ENCODE results near the gene SLC41A3.
"Not testable (repeated sequence)": the region's sequence is repeated elsewhere in the genome, so short reads cannot be mapped to it uniquely, and the experiment has no call there.

The SLC41A3 gene

DNA sequence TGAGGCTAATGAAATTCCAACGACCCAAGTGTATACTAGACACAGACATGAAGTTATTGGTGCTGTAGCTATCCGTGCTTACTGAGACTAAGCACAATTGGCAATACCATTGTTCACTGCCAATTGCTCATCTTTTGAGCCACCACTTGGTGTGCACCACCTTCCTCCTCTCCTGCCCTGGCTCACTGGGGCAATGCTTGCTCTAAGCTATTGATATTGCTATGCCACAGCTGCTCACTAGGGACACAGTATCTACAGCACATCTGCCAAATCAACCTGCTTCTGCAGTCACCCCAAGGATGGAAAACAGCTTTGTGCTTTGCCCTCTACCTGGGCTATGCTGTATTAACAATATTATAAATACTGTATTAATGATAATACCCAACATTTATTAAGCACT, 99.0 kb downstream of the SLC41A3 start:
- not testable (repeated sequence) for DNase-seq

GRCh38 chr3:125977104-125977503, 106.8 kb downstream of the SLC41A3 start:
- not testable (repeated sequence) for DNase-seq

DNA sequence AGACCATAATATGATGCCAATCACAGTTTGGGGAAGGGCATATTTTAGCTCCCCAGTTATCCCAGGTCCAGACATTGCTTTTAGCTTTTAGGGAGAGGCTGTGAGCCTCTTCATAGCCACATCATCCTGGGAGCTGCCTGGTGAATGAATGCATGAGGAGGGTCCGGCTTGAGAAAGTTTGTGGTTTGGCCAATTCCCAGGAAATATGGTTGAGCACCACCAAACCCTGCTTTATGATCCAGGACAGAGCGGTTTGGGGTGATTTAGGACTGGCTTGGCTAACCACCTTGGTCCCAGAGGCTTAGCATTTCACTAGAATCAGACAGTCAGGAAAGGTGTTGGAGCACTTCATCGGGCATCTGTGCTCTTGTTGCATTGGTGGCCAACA, 107.9 kb downstream of the SLC41A3 start:
- DNase-seq = not testable (repeated sequence)

GRCh38 chr3:125975245-125976002, 108.5 kb downstream of the SLC41A3 start:
- DNase-seq = not testable (repeated sequence)

GRCh38 chr3:125971997-125972944, 111.7 kb downstream of the SLC41A3 start:
- peak in 1 of 2 donors; percentile 25 for DNase-seq

GRCh38 chr3:125968701-125969592, 115.0 kb downstream of the SLC41A3 start, which contains the start of gene ROPN1B:
TSS of gene ROPN1B (plus strand) at chr3:125969178. CDS start at chr3:125972055, 2,877 bp downstream.
- not testable (repeated sequence) for DNase-seq

DNA sequence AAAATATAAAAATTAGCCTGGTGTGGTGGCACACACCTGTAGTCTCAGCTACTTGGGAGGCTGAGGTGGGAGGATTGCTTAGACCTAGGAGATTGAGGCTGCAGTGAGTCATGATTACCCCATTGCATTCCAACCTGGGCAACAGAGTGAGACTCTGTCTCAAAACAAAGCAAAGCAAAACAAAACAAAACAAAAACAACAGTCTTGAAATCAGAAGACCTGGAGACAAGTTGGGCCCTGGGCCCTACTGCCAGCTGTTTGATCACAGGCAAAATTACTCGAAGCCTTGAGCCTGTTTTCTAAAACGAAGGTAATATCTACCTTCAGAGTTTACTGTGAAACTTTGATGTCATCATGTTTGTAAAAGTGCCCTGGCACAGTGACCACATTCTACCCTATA, 115.8 kb downstream of the SLC41A3 start:
- DNase-seq = not testable (repeated sequence)

DNA sequence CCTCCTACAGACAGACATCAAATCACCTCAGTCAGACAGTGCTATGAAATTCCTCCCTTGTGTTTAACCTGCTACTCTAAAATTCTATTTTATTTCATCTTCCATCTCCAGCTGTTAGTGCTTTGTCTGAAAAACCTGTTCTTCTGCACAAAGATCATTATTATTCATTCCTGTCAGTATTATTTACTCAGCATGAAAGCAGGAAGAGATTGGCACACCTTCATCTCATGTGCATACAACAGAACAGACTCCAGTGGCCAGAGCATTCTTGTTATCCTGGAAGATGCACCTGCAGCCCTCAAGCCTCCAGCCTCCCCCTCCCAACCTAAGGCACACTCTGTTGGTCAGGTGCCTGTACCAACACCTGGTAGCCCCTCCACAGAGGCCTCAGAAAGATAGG, 116.8 kb downstream of the SLC41A3 start:
- no peak for DNase-seq

DNA sequence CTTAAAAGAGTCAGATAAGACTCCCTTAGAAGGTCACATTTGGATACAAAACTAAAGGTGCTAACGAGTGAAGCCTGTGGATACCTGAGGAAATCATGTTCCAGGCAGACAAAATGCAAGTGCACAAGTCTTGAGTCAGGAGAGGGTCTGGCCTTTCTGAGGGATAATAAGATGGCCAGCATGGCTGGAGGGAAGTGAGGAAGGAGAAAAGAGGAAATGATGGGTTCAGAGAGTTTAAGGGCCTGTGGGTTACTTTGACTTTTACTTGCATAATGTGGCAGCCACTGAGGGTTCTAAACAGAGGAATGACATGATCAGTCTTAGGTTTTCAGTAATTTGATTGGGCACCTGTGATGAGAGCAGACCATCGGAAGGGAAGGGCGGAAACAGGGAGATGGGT, 118.4 kb downstream of the SLC41A3 start:
- no peak for DNase-seq

- not testable (repeated sequence) for DNase-seq
These were observed 120.1 kb downstream of the SLC41A3 start for GRCh38 chr3:125963834-125964233.

DNA sequence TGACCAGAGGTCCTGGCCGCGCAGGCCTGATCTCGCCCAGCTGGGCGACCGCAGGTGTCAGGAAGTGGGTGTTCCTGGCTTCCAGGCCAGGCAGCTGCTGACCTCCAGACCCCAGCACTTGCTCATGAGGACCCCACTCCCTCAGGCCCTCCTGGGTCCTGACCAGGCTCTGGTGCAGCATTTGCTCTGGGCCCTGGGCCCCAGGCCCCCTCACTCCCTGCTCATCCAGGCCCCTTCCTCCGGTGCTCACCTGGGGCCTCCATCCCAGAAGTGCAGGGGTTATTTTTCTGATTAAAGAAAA, 122.7 kb downstream of the SLC41A3 start:
- no peak for DNase-seq

DNA sequence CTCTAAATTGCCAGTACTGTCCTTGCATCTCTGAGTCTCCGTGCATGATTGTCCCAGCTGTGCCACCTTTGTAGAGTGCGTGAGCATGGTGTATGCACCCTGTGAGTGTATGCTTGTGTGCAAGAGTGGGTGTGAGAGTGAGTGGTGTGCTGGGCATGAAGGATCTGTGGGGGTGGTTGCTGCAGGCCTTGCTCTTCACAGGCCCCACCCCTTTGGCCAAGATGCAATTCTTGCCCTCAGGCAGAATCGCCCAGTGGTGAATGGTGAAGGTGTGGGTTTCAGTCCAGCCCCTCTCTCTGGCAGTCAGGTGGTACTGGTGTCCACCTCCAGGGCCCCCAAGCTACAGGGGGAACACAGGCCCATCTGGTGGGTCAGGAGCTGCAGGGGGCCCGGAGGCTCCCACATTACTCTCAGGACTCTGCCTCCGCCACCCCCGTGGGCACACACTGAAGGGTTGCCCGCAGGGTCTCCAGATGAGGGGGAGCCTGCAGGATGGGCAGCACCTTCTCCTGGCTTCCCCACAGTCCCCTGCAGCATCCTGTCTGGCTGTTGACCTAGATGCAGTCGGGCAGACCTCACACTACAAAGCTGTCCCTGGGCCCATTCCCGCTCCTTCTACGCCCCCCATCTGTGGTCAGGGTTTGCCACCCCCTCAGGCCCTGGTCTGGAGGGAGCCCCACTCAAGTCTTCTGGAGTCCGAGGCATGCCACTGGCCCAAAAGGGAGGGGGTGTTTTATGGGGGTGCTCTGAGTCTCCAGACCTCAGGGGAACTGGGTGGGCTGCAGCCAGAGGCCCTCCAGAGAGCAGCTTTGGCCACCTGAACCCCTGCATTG, 123.3 kb downstream of the SLC41A3 start:
- DNase-seq = no peak

DNA sequence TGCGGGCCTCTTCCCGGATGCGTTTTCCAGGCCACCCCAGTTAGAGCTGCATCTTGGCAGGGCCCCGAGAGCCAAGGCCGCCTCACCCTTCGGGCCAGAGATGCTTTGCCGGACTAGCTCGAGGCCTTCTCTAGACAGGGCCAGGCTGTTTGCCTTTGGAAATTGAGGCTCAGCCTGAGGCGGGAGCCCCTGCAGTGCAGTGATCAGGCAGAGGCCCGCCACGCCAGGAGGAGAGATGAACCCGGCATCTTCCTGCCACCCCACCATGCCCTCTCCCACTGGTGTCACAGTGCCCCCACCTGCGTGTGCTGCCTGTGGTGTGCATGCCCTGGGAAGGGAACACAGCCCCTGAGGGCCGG, 123.9 kb downstream of the SLC41A3 start:
- DNase-seq = no peak

DNA sequence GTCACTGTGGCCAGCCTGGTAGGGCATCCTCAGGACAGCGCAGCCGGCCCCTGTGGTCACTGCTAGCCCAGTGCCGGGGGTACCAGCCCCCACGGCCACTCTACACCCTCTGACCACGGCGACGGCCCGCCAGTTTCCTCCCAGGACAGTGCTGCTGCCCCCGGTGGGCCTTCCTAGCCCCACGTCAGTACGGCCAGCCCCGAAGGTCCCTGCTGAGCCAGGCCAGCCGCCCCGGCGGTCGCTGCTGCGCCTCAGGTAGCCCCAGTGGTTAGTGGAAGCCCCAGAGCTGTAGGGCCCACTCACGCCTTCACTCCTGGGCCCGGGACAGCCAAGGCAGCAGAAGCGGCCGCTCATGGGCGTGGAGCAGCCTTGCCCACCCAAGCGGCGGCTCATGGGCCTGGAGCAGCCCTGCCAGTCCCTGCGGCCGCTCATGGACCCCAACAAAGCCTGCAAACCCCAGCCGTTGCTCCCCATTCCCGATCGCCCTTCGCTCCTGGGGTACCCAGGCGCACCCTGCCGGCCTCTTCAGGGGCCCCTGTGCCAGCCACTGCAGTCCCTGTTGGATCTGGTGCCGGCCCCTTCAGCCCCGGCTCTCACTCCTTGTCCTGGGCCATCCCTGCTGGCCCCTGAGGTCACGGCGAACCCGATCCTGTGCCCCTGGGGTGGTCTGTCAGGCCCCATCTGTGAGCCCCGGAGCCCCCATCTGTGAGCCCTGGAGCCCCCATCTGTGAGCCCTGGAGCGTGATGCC, 124.4 kb downstream of the SLC41A3 start:
- no peak for DNase-seq

- DNase-seq = no peak
These were observed 125.2 kb downstream of the SLC41A3 start for GRCh38 chr3:125958511-125959316.

- no peak for DNase-seq
These were observed 126.0 kb downstream of the SLC41A3 start for GRCh38 chr3:125957674-125958510.

GRCh38 chr3:125957020-125957419, 126.9 kb downstream of the SLC41A3 start:
- DNase-seq = not testable (repeated sequence)

Measured in activated CD4-positive, alpha-beta T cell treated with anti-CD3 and anti-CD28 coated beads for 4 hours (primary cell).